ENCODE results near the gene EZR. TPM values are rescaled to one million over a fixed set of nuclear protein-coding genes. Genes with fewer than 3 reads are reported as not detected.

The EZR gene
- total and polyA plus RNA-seq, 4 experiments from 2014 or later = 260 to 277 (median 266) TPM

DNA sequence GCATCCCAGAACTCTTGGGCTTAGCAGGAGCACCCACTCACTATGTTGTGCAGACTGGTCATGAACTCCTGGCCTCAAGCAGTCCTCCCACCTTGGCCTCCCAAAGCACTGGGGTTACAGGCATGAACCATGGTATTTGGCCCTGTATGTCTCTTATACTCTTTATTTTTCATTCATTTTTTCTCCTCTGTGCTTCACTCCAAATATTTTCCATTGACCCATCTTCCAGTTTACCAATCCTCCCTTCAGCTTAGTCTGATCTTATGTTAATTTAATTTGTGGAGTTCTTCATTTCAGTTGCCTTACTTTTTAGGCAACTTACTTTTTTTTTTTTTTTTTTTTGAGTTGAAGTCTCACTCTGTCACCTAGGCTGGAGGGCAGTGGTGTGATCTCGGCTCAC lies 79.5 kb downstream of the EZR start:
- H3K27ac Mint-ChIP-seq = peak overlapping the region in 1 of 7 donors; percentile 11
- Histone ChIP-seq H3K4me3 (ENCODE audit: low read length in 2 of 2) (no peak overlapping the region), H3K4me1 (ENCODE audit: insufficient read depth, low read length) (no peaks in the 10 kb centered on the region), H3K27me3 (ENCODE audit: insufficient read depth, low read length) (no peaks in the 10 kb centered on the region), H3K9me3 (ENCODE audit: control insufficient read depth in 1 of 2, low read length in 2 of 2) (no peaks in the 10 kb centered on the region), H3K36me3 (ENCODE audit: insufficient read depth, low read length) (no peaks in the 10 kb centered on the region), H3K27ac (ENCODE audit: low read depth, low read length) (no peak overlapping the region)
- POLR2A ChIA-PET (ENCODE audit: partially characterized antibody) = no interaction called here
- H3K9me3 Mint-ChIP-seq = peaks cover 3 to 17% (median 13%) of the 10 kb centered on the region in 8 donors
- H3K36me3 Mint-ChIP-seq = peaks cover 64 to 70% of the 10 kb centered on the region in 2 donors
- DNase-seq = no peak
- CTCF ChIA-PET (ENCODE audit: partially characterized antibody) = interaction anchor here (1.2 kb wide), 1 partner anchor 35 kb away, joined by 4 read pairs; no protein-coding TSS in a partner anchor
- peaks cover 0 to 9% (median under 1%) of the 10 kb centered on the region in 4 donors for H3K4me1 Mint-ChIP-seq
- H3K4me3 Mint-ChIP-seq = no peak overlapping the region
- intact Hi-C loops (cut with micrococcal nuclease) = no loop called here
- H3K27me3 Mint-ChIP-seq = no peaks in the 10 kb centered on the region

DNA sequence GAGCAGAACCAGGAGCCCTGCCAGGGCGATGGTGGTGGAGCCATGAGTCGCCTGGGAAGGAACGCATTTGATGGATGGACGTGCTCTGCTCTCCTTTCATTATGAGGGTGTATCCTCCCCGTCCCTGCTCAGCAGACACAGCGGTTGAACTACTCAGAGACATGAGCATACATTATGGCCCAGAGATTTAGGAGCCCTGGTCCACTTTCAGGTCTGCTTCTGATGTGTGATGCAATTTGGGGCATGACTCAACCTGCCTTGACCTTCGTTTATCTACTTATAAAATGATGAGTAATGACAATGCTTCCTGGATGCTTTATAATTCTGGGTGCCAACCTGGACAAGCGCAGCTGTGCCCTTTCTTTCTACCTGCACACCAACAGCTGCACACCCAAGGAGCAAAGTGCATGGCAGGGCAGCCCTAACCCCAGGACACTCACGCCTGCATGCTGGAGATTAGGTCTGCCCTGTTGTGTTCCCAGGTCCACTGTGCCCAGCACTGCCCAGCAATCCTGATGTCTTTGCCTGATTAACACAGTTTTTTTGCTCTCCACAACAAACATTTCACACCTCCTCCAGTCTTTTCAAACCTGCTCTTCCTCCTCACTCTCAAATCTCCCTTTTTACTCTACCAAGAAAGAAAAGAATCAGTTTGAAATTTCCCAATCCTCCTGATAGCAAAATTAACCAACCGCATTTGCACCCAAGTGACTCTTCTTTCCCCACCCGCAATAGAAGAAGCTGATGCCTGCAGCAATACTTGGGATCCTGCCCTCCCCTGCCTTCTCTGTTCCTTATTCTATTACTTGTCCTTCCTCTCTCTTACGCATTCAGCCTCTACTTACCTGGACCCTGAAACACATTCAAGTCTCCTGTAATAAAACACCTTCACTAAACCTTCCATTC lies 81.2 kb downstream of the EZR start:
- ChIA-PET POLR2A (ENCODE audit: partially characterized antibody) (interaction anchor here (1.3 kb wide), 1 partner anchor 17 kb away, joined by 3 read pairs; no protein-coding TSS in a partner anchor), CTCF (ENCODE audit: partially characterized antibody) (interaction anchor here (0.6 to 1.5 kb wide), 5 partner anchors 10 to 236 kb away, joined by 3 to 4 read pairs (median 4); no protein-coding TSS in a partner anchor)
- Histone ChIP-seq H3K9me3 (ENCODE audit: control insufficient read depth in 1 of 2, low read length in 2 of 2) (no peaks in the 10 kb centered on the region), H3K27ac (ENCODE audit: low read depth, low read length) (no peak overlapping the region), H3K4me3 (ENCODE audit: low read length in 2 of 2) (no peak overlapping the region), H3K36me3 (ENCODE audit: insufficient read depth, low read length) (no peaks in the 10 kb centered on the region), H3K27me3 (ENCODE audit: insufficient read depth, low read length) (no peaks in the 10 kb centered on the region), H3K4me1 (ENCODE audit: insufficient read depth, low read length) (no peaks in the 10 kb centered on the region)
- DNase-seq = no peak
- intact Hi-C loops (cut with micrococcal nuclease) = no loop called here
- peaks cover 3 to 22% (median 17%) of the 10 kb centered on the region in 8 donors for H3K9me3 Mint-ChIP-seq
- H3K4me3 Mint-ChIP-seq = no peak overlapping the region
- peaks cover 0 to 7% (median 2%) of the 10 kb centered on the region in 4 donors for H3K4me1 Mint-ChIP-seq
- no peaks in the 10 kb centered on the region for H3K27me3 Mint-ChIP-seq
- peaks cover 62 to 71% of the 10 kb centered on the region in 2 donors for H3K36me3 Mint-ChIP-seq
- peak overlapping the region in 4 of 7 donors; percentile 13 to 60 (median 22) for H3K27ac Mint-ChIP-seq

DNA sequence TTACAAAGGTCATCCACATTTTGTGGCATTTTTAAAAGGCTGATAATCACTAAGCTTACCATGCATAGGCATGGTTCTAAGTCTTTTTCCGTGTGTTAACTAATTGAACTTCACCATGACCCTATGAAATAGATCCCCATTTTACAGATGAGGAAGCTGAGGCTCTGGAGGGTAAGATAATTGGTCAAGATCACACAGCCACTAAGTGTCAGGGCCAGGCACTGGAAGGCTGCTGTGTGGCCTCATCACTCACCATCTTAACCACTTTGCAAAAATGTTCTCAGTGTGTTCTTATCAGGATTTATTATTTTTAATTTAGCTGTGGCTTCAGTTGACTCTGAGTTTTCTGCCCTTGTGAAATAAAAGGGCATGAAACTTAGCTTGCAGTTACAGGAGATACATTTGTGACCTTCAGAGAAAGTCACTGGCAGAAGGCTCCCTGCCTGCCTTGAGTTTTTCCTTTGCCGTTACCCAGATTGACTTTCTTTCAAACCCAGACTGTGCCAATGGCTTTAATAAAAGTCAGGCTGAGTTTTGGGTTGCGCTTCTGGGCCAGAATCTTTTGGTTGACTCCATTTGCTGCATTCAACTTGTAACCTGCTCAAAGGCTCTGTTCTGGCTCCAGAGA lies 82.0 kb downstream of the EZR start:
- Histone ChIP-seq H3K36me3 (ENCODE audit: insufficient read depth, low read length) (peaks cover under 1% of the 10 kb centered on the region), H3K9me3 (ENCODE audit: control insufficient read depth in 1 of 2, low read length in 2 of 2) (no peaks in the 10 kb centered on the region), H3K4me1 (ENCODE audit: insufficient read depth, low read length) (no peaks in the 10 kb centered on the region), H3K27ac (ENCODE audit: low read depth, low read length) (no peak overlapping the region), H3K4me3 (ENCODE audit: low read length in 2 of 2) (no peak overlapping the region), H3K27me3 (ENCODE audit: insufficient read depth, low read length) (no peaks in the 10 kb centered on the region)
- CTCF ChIA-PET (ENCODE audit: partially characterized antibody) = interaction anchor here (1.3 to 1.5 kb wide), 2 partner anchors 34 to 57 kb away, joined by 4 read pairs; no protein-coding TSS in a partner anchor
- H3K27me3 Mint-ChIP-seq = no peaks in the 10 kb centered on the region
- DNase-seq = no peak
- H3K9me3 Mint-ChIP-seq = peaks cover 3 to 26% (median 17%) of the 10 kb centered on the region in 8 donors
- peak overlapping the region in 1 of 7 donors; percentile 30 for H3K27ac Mint-ChIP-seq
- H3K36me3 Mint-ChIP-seq = peaks cover 65 to 74% of the 10 kb centered on the region in 2 donors
- H3K4me3 Mint-ChIP-seq = no peak overlapping the region
- intact Hi-C loops (cut with micrococcal nuclease) = no loop called here
- peaks cover 2 to 7% (median 4%) of the 10 kb centered on the region in 4 donors for H3K4me1 Mint-ChIP-seq
- POLR2A ChIA-PET (ENCODE audit: partially characterized antibody) = no interaction called here

DNA sequence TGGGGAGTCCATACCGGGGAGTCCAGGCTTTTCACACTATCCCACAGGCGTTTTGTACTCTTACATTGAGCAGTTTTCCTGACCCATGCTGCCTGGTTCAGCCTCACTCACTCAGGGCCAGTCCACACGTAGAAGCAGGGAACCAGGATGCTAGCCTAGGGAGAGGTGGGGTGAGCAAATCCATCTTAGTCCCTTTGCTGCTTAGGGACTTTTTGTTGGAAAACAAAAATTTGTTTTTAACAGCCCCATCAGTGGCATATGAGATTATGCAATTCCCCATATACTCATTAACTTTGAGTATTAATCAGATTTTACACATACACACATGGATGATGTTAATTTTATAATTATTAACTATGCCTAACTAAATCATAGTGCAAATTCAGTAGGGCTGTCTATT lies 84.2 kb downstream of the EZR start:
- Mint-ChIP-seq H3K36me3 (peaks cover 70 to 74% of the 10 kb centered on the region in 2 donors), H3K27ac (peak overlapping the region in 5 of 7 donors; percentile 10 to 63 (median 23)), H3K9me3 (peaks cover 3 to 26% (median 18%) of the 10 kb centered on the region in 8 donors), H3K4me3 (peak overlapping the region in 1 of 8 donors; percentile 29), H3K4me1 (peaks cover 0 to 7% (median 4%) of the 10 kb centered on the region in 4 donors), H3K27me3 (no peaks in the 10 kb centered on the region)
- intact Hi-C loops (cut with micrococcal nuclease) = no loop called here
- Histone ChIP-seq H3K9me3 (ENCODE audit: control insufficient read depth in 1 of 2, low read length in 2 of 2) (no peaks in the 10 kb centered on the region), H3K4me1 (ENCODE audit: insufficient read depth, low read length) (no peaks in the 10 kb centered on the region), H3K27ac (ENCODE audit: low read depth, low read length) (no peak overlapping the region), H3K4me3 (ENCODE audit: low read length in 2 of 2) (no peak overlapping the region), H3K27me3 (ENCODE audit: insufficient read depth, low read length) (no peaks in the 10 kb centered on the region), H3K36me3 (ENCODE audit: insufficient read depth, low read length) (peaks cover 4% of the 10 kb centered on the region)
- CTCF ChIA-PET (ENCODE audit: partially characterized antibody) = interaction anchor here (0.7 kb wide), 2 partner anchors 16 to 28 kb away, joined by 3 to 4 read pairs; no protein-coding TSS in a partner anchor
- DNase-seq = no peak
- POLR2A ChIA-PET (ENCODE audit: partially characterized antibody) = no interaction called here

DNA sequence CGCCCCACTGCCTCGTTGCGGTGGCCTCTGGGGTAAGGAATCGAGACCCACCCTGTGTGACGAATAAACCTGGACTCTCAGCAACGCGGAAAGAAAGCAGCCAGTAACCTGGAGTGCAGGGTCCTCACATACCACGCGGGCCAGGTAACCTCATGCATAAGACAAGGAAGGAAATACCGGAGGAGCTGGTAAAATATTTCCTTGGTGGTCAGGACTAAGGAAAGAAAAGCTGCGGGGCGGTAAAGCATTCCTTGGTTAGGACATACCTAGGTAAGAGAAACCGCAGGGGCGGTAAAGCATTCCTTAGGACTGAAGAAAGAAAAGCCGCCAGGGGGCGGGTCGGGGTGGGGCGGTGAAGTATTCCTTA lies 88.6 kb downstream of the EZR start:
- ChIA-PET POLR2A (ENCODE audit: partially characterized antibody) (interaction anchor here (0.6 kb wide), 1 partner anchor 14 kb away, joined by 3 read pairs; no protein-coding TSS in a partner anchor), CTCF (ENCODE audit: partially characterized antibody) (interaction anchor here (1.0 kb wide), 1 partner anchor 379 kb away, joined by 3 read pairs; no protein-coding TSS in a partner anchor)
- peaks cover 4% of the 10 kb centered on the region for H3K36me3 ChIP-seq (ENCODE audit: insufficient read depth, low read length)
- H3K27ac ChIP-seq (ENCODE audit: low read depth, low read length) = no peak overlapping the region
- H3K4me3 Mint-ChIP-seq = no peak overlapping the region
- H3K27me3 Mint-ChIP-seq = no peaks in the 10 kb centered on the region
- peaks cover 0 to 11% (median 6%) of the 10 kb centered on the region in 8 donors for H3K9me3 Mint-ChIP-seq
- H3K27me3 ChIP-seq (ENCODE audit: insufficient read depth, low read length) = no peaks in the 10 kb centered on the region
- intact Hi-C loops (cut with micrococcal nuclease) = no loop called here
- no peak for DNase-seq
- H3K36me3 Mint-ChIP-seq = peaks cover 57 to 62% of the 10 kb centered on the region in 2 donors
- no peaks in the 10 kb centered on the region for H3K9me3 ChIP-seq (ENCODE audit: control insufficient read depth in 1 of 2, low read length in 2 of 2)
- peaks cover 0 to 12% (median 4%) of the 10 kb centered on the region in 4 donors for H3K4me1 Mint-ChIP-seq
- no peaks in the 10 kb centered on the region for H3K4me1 ChIP-seq (ENCODE audit: insufficient read depth, low read length)
- no peak overlapping the region for H3K4me3 ChIP-seq (ENCODE audit: low read length in 2 of 2)
- H3K27ac Mint-ChIP-seq = peak overlapping the region in 1 of 7 donors; percentile 15

DNA sequence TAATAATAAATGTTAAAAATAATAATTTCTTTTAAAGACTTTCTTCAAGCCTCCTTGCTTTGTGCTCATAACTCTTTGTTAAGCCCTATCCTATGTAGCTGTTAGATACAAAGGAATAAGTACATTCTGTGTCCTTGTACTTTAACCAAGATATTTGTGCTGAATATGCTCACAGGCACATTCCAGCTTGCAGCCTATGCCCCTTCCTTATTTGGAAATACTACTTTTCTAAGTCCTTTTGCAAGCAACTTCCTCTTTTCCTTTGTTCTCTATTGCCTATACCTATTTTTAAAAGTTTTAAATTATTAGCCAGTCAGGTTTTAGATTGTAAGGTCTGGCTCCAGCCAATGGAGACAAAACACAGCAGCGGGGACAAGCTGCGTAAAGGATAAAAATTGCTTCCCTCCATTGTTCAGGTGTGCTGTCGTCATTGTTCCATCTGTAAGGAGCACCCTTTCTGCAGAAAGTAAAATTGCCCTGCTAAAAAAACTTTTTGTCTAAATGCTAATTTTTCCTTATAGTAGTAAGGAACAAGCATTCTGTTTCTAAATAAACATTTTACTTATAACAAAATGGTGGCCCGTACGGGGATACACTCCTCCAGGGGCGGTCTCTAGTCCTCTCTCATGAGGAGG lies 89.1 kb downstream of the EZR start:
- Mint-ChIP-seq H3K9me3 (peaks cover 0 to 11% (median 6%) of the 10 kb centered on the region in 8 donors), H3K27me3 (no peaks in the 10 kb centered on the region), H3K36me3 (peaks cover 59 to 64% of the 10 kb centered on the region in 2 donors), H3K27ac (peak overlapping the region in 1 of 7 donors; percentile 15), H3K4me3 (no peak overlapping the region), H3K4me1 (peaks cover 0 to 15% (median 3%) of the 10 kb centered on the region in 4 donors)
- Histone ChIP-seq H3K27ac (ENCODE audit: low read depth, low read length) (no peak overlapping the region), H3K36me3 (ENCODE audit: insufficient read depth, low read length) (peaks cover 4% of the 10 kb centered on the region), H3K4me1 (ENCODE audit: insufficient read depth, low read length) (no peaks in the 10 kb centered on the region), H3K4me3 (ENCODE audit: low read length in 2 of 2) (no peak overlapping the region), H3K27me3 (ENCODE audit: insufficient read depth, low read length) (no peaks in the 10 kb centered on the region), H3K9me3 (ENCODE audit: control insufficient read depth in 1 of 2, low read length in 2 of 2) (no peaks in the 10 kb centered on the region)
- ChIA-PET POLR2A (ENCODE audit: partially characterized antibody) (no interaction called here), CTCF (ENCODE audit: partially characterized antibody) (interaction anchor here (1.0 kb wide), 1 partner anchor 380 kb away, joined by 3 read pairs; no protein-coding TSS in a partner anchor)
- intact Hi-C loops (cut with micrococcal nuclease) = no loop called here
- no peak for DNase-seq
